ENCODE measurements around the gene IMP3.
A peak's percentile ranks its signal among the peaks of the same experiment; 100 is the strongest.

Gene IMP3

DNA sequence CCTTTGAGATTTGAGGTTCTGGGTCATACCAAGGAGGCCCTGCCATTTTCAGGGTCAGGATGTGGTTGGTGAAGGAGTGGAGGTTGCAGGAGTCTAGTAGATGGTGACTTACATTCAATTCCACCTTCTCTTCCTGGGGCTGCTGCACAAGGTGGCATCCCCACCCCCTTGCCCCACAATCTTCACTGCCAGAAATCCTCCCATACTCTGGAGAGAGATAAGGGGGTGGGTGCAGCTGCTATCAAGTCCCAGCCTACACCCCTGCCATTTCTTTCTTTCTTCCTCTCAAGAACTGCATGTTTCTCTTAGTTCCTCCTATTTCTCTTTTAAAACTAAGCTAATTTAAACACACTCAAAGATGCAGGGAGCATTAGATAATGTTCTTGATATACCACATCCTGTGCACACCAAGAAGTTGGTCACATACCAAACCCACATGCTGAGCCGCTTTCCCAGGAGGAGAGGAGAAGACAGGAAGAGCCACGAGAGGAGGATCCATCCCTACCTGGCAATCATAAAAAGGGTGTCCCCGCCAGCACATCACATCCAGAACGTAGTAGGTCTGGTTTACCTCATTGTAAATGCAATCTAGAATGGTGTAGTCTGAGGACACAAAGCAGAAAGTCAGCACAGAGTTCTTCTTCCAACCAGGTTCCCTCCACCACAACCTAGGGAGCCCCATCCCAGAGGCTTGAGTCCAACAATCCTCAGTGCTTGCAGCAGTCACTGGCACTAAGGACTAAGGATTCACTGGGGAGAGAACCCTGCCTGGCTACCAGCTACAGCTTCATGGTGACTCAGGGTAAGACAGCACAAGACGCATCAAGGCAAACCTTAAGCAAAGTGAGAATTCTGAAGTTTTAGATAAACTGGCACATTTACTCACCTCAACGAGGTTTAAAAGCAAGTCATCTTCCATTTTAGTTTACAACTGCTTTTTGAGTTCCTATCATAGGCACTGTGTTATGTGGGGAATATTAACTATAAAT is 33.0 kb downstream of the IMP3 start:
- peaks cover 2% of the 10 kb centered on the region for H3K79me1 ChIP-seq (replicated peaks; ENCODE audit: low read length, poor library complexity, severe bottlenecking)
- 94% methylated on average over 5 of the region's 6 CpGs for WGBS
- no peak overlapping the region for H2BK120ac ChIP-seq (ENCODE audit: low read depth, low read length)
- no peak overlapping the region for H3K4me3 ChIP-seq (ENCODE audit: insufficient read depth in 1 of 2, low read depth in 1 of 2, low read length in 2 of 2)
- H2AFZ ChIP-seq (ENCODE audit: low read depth, low read length), result no peak overlapping the region
- H3K4me1 ChIP-seq (ENCODE audit: control insufficient read depth, insufficient read depth, low read depth, low read length), result peaks cover 4% of the 10 kb centered on the region
- DNase-seq, result no peak
- H3K27ac ChIP-seq (ENCODE audit: low read length, poor library complexity, severe bottlenecking), result peak overlapping the region; percentile 25
- no peak overlapping the region for H4K91ac ChIP-seq (ENCODE audit: low read length)
- H3K23ac ChIP-seq (ENCODE audit: low read length in 2 of 2), result no peak overlapping the region
- no peaks in the 10 kb centered on the region for H3K9me3 ChIP-seq (ENCODE audit: control insufficient read depth, low read length)
- no peak overlapping the region for H2BK5ac ChIP-seq (ENCODE audit: low read depth, low read length, poor library complexity, severe bottlenecking)
- no peak overlapping the region for H3K4me2 ChIP-seq (ENCODE audit: low read length, poor library complexity, severe bottlenecking)
- H3K4ac ChIP-seq (ENCODE audit: low read depth in 1 of 2, low read length in 2 of 2), result no peak overlapping the region
- H2BK12ac ChIP-seq (ENCODE audit: low read length in 2 of 2), result no peak overlapping the region
- H2AK5ac ChIP-seq (ENCODE audit: low read length, severe bottlenecking), result no peak overlapping the region
- no peak overlapping the region for H3K14ac ChIP-seq (ENCODE audit: low read length in 2 of 2)
- no peak overlapping the region for H3K9ac ChIP-seq (ENCODE audit: low read length)
- no peak overlapping the region for H3K18ac ChIP-seq (ENCODE audit: low read depth in 1 of 2, low read length in 2 of 2)
- peaks cover 41 to 78% of the 10 kb centered on the region in 2 experiments for H3K36me3 ChIP-seq (ENCODE audit: control insufficient read depth in 1 of 2, insufficient read depth in 2 of 2, low read depth in 1 of 2, low read length in 2 of 2)
- no peaks in the 10 kb centered on the region for H3K27me3 ChIP-seq (ENCODE audit: control insufficient read depth in 1 of 2, insufficient read depth in 1 of 2, low read length in 2 of 2)
- no peak overlapping the region for H4K8ac ChIP-seq (ENCODE audit: low read length)
- no peak overlapping the region for H2BK15ac ChIP-seq (ENCODE audit: low read depth, poor library complexity, severe bottlenecking)

DNA sequence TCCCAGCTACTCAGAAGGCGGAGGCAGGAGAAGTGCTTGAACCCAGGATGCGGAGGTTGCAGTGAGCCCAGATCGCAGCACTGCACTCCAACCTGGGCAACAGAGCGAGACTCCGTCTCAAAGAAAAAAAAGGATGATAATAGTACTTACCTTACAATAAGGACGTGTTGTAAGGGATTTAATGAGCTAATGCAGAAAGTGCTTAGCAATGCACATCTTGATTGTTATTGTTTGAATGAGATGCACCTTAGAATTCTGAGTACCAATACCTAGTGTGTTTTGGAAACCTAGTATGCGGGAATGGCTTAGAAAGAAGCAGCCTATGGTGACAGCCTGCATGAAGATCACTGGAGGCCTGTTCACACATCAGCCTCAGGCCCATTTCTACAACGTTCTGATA is 34.0 kb downstream of the IMP3 start:
- H3K27me3 ChIP-seq (ENCODE audit: control insufficient read depth in 1 of 2, insufficient read depth in 1 of 2, low read length in 2 of 2), result no peaks in the 10 kb centered on the region

GRCh38 chr15:75599401-75599800 is 40.6 kb downstream of the IMP3 start:
- Histone ChIP-seq H3K18ac (ENCODE audit: low read depth in 1 of 2, low read length in 2 of 2) (no peak overlapping the region), H4K8ac (ENCODE audit: low read length) (no peak overlapping the region), H3K27me3 (ENCODE audit: control insufficient read depth in 1 of 2, insufficient read depth in 1 of 2, low read length in 2 of 2) (no peaks in the 10 kb centered on the region), H2AFZ (ENCODE audit: low read depth, low read length) (peak overlapping the region; percentile 10), H4K91ac (ENCODE audit: low read length) (no peak overlapping the region), H3K14ac (ENCODE audit: low read length in 2 of 2) (no peak overlapping the region), H3K4me1 (ENCODE audit: control insufficient read depth, insufficient read depth, low read depth, low read length) (no peaks in the 10 kb centered on the region), H2AK5ac (ENCODE audit: low read length, severe bottlenecking) (no peak overlapping the region), H3K36me3 (ENCODE audit: control insufficient read depth in 1 of 2, insufficient read depth in 2 of 2, low read depth in 1 of 2, low read length in 2 of 2) (peaks cover 37 to 86% of the 10 kb centered on the region in 2 experiments), H2BK120ac (ENCODE audit: low read depth, low read length) (no peak overlapping the region), H3K9me3 (ENCODE audit: control insufficient read depth, low read length) (no peaks in the 10 kb centered on the region), H3K9ac (ENCODE audit: low read length) (no peak overlapping the region), H3K4me3 (ENCODE audit: insufficient read depth in 1 of 2, low read depth in 1 of 2, low read length in 2 of 2) (no peak overlapping the region), H3K4ac (ENCODE audit: low read depth in 1 of 2, low read length in 2 of 2) (no peak overlapping the region), H2BK5ac (ENCODE audit: low read depth, low read length, poor library complexity, severe bottlenecking) (no peak overlapping the region), H3K4me2 (ENCODE audit: low read length, poor library complexity, severe bottlenecking) (no peak overlapping the region), H2BK15ac (ENCODE audit: low read depth, poor library complexity, severe bottlenecking) (no peak overlapping the region), H3K23ac (ENCODE audit: low read length in 2 of 2) (no peak overlapping the region), H2BK12ac (ENCODE audit: low read length in 2 of 2) (no peak overlapping the region), H3K79me1 (replicated peaks; ENCODE audit: low read length, poor library complexity, severe bottlenecking) (peaks cover 2% of the 10 kb centered on the region), H3K27ac (ENCODE audit: low read length, poor library complexity, severe bottlenecking) (no peak overlapping the region)
- peak; percentile 88 for DNase-seq
- WGBS, result 32% methylated on average over 1 of the region's 2 CpGs

More for the DNA sequence above, 34.0 kb downstream of the IMP3 start:
- Histone ChIP-seq H3K9me3 (ENCODE audit: control insufficient read depth, low read length) (no peaks in the 10 kb centered on the region), H3K27ac (ENCODE audit: low read length, poor library complexity, severe bottlenecking) (no peak overlapping the region), H3K23ac (ENCODE audit: low read length in 2 of 2) (no peak overlapping the region), H3K4me3 (ENCODE audit: insufficient read depth in 1 of 2, low read depth in 1 of 2, low read length in 2 of 2) (no peak overlapping the region), H3K9ac (ENCODE audit: low read length) (no peak overlapping the region), H3K36me3 (ENCODE audit: control insufficient read depth in 1 of 2, insufficient read depth in 2 of 2, low read depth in 1 of 2, low read length in 2 of 2) (peaks cover 38 to 81% of the 10 kb centered on the region in 2 experiments), H4K91ac (ENCODE audit: low read length) (no peak overlapping the region), H3K18ac (ENCODE audit: low read depth in 1 of 2, low read length in 2 of 2) (no peak overlapping the region), H2BK12ac (ENCODE audit: low read length in 2 of 2) (no peak overlapping the region), H3K14ac (ENCODE audit: low read length in 2 of 2) (no peak overlapping the region), H3K79me1 (replicated peaks; ENCODE audit: low read length, poor library complexity, severe bottlenecking) (no peaks in the 10 kb centered on the region), H2AK5ac (ENCODE audit: low read length, severe bottlenecking) (no peak overlapping the region), H2BK15ac (ENCODE audit: low read depth, poor library complexity, severe bottlenecking) (no peak overlapping the region), H2BK120ac (ENCODE audit: low read depth, low read length) (no peak overlapping the region), H3K4me1 (ENCODE audit: control insufficient read depth, insufficient read depth, low read depth, low read length) (peaks cover 4% of the 10 kb centered on the region), H4K8ac (ENCODE audit: low read length) (no peak overlapping the region), H3K4ac (ENCODE audit: low read depth in 1 of 2, low read length in 2 of 2) (no peak overlapping the region), H3K4me2 (ENCODE audit: low read length, poor library complexity, severe bottlenecking) (no peak overlapping the region), H2AFZ (ENCODE audit: low read depth, low read length) (no peak overlapping the region), H2BK5ac (ENCODE audit: low read depth, low read length, poor library complexity, severe bottlenecking) (no peak overlapping the region)
- no peak for DNase-seq
- 94% methylated on average over 7 of the region's 8 CpGs for WGBS

DNA sequence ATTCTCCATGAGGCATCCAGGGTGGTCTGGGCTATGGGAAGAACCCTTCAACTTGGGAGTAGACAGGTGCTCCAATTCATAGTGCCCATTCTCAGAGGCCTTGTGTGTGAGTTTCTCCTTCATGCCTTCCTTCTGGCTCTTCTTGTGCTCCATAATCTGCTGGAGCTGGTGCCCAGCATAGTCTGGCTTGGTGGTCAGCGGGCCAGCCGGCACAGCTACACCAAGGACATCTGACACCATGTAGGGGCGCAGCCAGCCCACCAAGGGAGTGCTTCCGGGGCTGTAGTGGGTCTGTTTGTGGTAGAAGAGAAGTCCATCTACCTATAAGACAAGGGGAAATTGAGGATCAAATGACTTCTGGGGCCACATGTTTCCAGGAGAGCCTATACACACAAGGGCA is 41.7 kb downstream of the IMP3 start:
- Histone ChIP-seq H3K4me3 (ENCODE audit: insufficient read depth in 1 of 2, low read depth in 1 of 2, low read length in 2 of 2) (no peak overlapping the region), H2BK120ac (ENCODE audit: low read depth, low read length) (no peak overlapping the region), H4K8ac (ENCODE audit: low read length) (no peak overlapping the region), H3K4me2 (ENCODE audit: low read length, poor library complexity, severe bottlenecking) (no peak overlapping the region), H2BK5ac (ENCODE audit: low read depth, low read length, poor library complexity, severe bottlenecking) (no peak overlapping the region), H2AK5ac (ENCODE audit: low read length, severe bottlenecking) (no peak overlapping the region), H4K91ac (ENCODE audit: low read length) (peak overlapping the region; percentile 80), H3K4me1 (ENCODE audit: control insufficient read depth, insufficient read depth, low read depth, low read length) (no peaks in the 10 kb centered on the region), H3K4ac (ENCODE audit: low read depth in 1 of 2, low read length in 2 of 2) (peak overlapping the region in 1 of 2 experiments; percentile 62), H3K9me3 (ENCODE audit: control insufficient read depth, low read length) (no peaks in the 10 kb centered on the region), H3K79me1 (replicated peaks; ENCODE audit: low read length, poor library complexity, severe bottlenecking) (peaks cover 4% of the 10 kb centered on the region), H3K27me3 (ENCODE audit: control insufficient read depth in 1 of 2, insufficient read depth in 1 of 2, low read length in 2 of 2) (no peaks in the 10 kb centered on the region), H2BK15ac (ENCODE audit: low read depth, poor library complexity, severe bottlenecking) (no peak overlapping the region), H2AFZ (ENCODE audit: low read depth, low read length) (no peak overlapping the region), H3K23ac (ENCODE audit: low read length in 2 of 2) (peak overlapping the region in 1 of 2 experiments; percentile 23), H3K9ac (ENCODE audit: low read length) (no peak overlapping the region), H2BK12ac (ENCODE audit: low read length in 2 of 2) (peak overlapping the region; percentile 65 to 72), H3K36me3 (ENCODE audit: control insufficient read depth in 1 of 2, insufficient read depth in 2 of 2, low read depth in 1 of 2, low read length in 2 of 2) (peaks cover 43 to 87% of the 10 kb centered on the region in 2 experiments), H3K27ac (ENCODE audit: low read length, poor library complexity, severe bottlenecking) (no peak overlapping the region), H3K14ac (ENCODE audit: low read length in 2 of 2) (no peak overlapping the region), H3K18ac (ENCODE audit: low read depth in 1 of 2, low read length in 2 of 2) (peak overlapping the region in 1 of 2 experiments; percentile 67)
- 97% methylated on average over 4 of the region's 4 CpGs for WGBS
- no peak for DNase-seq
